22Rv1 (cell line): ENCODE results near the gene TPI1.

ENCODE experiments used
- ZFX ChIP-seq: fragments of 450-650 bp; IDR thresholded peaks from 2 replicates; pipeline ENCODE4 v1.6.1; 2017; ENCODE audit warnings: antibody characterized with exemption, borderline replicate concordance
- TF ChIP-seq, protein P1 (sequence below): fragments of 450-650 bp; IDR thresholded peaks from 2 replicates; pipeline ENCODE4 v1.5.1; 2017; ENCODE audit warnings: mild to moderate bottlenecking

DNA sequence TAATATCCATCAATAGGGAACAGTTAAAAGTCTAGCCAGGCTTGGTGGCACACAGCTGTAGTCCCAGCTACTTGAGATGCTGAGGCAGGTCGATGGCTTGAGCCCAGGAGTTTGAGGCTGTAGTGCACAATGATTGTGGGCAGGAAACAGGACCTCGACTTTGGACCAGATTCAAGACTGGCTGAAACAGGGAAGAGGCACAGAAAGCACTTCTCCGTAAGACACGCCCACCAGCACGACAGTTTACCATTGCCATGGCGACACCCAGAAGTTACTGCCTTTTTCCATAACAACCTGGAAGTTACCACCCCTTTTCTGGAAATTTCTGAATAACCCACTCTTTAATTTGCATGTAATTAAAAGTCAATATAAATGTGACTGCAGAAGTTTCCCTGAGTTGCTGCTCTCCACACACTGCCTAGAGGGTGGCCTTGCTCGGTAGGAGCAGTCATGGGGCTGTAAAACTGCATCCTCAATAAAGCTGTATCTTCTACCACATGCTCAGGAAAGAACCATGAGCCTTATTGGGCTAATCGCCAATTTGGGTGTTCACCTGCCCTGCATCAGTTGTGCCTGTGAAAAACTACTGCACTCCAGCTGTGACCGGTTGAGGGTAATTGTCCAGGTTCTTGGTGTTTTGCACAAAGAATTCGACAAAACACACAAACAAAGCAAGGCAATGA, 32.6 kb downstream of the TPI1 start:
- TF ChIP-seq, protein P1, sequence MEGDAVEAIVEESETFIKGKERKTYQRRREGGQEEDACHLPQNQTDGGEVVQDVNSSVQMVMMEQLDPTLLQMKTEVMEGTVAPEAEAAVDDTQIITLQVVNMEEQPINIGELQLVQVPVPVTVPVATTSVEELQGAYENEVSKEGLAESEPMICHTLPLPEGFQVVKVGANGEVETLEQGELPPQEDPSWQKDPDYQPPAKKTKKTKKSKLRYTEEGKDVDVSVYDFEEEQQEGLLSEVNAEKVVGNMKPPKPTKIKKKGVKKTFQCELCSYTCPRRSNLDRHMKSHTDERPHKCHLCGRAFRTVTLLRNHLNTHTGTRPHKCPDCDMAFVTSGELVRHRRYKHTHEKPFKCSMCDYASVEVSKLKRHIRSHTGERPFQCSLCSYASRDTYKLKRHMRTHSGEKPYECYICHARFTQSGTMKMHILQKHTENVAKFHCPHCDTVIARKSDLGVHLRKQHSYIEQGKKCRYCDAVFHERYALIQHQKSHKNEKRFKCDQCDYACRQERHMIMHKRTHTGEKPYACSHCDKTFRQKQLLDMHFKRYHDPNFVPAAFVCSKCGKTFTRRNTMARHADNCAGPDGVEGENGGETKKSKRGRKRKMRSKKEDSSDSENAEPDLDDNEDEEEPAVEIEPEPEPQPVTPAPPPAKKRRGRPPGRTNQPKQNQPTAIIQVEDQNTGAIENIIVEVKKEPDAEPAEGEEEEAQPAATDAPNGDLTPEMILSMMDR, result no peak
- TF ChIP-seq ZFX, result no peak
